ENCODE data around the gene PIPOX. TPM values are rescaled to one million over a fixed set of nuclear protein-coding genes. Genes with fewer than 3 reads are reported as not detected.

The PIPOX gene
- total RNA-seq, 1 donor from 2014 or later: 8.8 TPM

DNA sequence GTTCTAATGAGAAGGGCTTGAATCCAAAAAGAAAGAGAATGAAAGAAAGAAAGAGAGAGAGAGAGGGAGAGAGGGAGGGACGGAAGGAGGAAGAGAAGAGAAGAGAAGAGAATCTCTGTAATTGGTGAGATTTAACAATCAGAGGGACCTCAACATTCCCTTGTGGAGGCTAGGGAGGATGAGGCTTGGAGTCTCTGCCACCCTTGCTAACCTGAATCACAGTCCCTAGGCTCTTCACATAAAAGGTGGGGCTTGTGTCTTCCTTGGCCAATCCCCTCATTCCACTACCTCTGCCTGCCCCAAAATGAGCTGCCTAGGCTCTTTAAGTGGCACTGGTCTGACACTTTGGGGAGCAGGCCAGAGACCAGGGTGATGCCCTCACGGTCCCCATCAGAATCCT is 30.1 kb downstream of the PIPOX start:
- H3K9me3 Mint-ChIP-seq: no peaks in the 10 kb centered on the region
- no peak overlapping the region for H3K4me3 Mint-ChIP-seq
- H3K27ac Mint-ChIP-seq: no peak overlapping the region
- no peaks in the 10 kb centered on the region for H3K27me3 Mint-ChIP-seq
- intact Hi-C loops (cut with micrococcal nuclease): no loop called here
- peaks cover 23% of the 10 kb centered on the region for H3K36me3 Mint-ChIP-seq (ENCODE audit: low read depth)
- POLR2A ChIA-PET: no interaction called here
- no peaks in the 10 kb centered on the region for H3K4me1 Mint-ChIP-seq
- ATAC-seq (ENCODE audit: low read depth): no peak
- TF ChIP-seq CTCF (IDR thresholded peaks at IDR 0.05): no peak
- DNase-seq: no peak
- CTCF ChIA-PET: no interaction called here

DNA sequence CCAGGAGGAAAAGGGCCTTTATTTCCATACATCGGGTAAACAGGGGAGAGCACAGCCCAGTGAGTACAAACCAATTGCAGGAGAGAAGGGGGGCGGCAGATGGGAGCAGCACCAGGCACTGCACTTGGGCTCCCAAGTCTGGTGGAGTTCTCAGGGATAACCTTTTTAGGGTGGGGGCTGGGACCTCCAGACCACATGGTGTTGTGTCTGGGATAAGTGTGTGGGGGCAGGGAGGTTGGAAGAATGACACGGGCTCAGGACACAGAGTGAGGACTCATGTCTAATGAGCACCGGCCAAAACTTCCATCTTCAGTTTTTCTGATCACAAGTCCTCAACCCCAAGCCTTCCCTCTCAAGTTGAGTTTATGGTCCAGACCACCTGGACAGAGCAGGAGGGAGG is 30.6 kb downstream of the PIPOX start:
- Mint-ChIP-seq H3K36me3 (ENCODE audit: low read depth) (peaks cover 26% of the 10 kb centered on the region), H3K4me1 (no peaks in the 10 kb centered on the region), H3K27me3 (no peaks in the 10 kb centered on the region), H3K9me3 (no peaks in the 10 kb centered on the region), H3K27ac (no peak overlapping the region), H3K4me3 (no peak overlapping the region)
- CTCF ChIA-PET: no interaction called here
- ATAC-seq (ENCODE audit: low read depth) (no peak), DNase-seq (no peak)
- intact Hi-C loops (cut with micrococcal nuclease): no loop called here
- POLR2A ChIA-PET: no interaction called here
- TF ChIP-seq CTCF (IDR thresholded peaks at IDR 0.05): no peak

DNA sequence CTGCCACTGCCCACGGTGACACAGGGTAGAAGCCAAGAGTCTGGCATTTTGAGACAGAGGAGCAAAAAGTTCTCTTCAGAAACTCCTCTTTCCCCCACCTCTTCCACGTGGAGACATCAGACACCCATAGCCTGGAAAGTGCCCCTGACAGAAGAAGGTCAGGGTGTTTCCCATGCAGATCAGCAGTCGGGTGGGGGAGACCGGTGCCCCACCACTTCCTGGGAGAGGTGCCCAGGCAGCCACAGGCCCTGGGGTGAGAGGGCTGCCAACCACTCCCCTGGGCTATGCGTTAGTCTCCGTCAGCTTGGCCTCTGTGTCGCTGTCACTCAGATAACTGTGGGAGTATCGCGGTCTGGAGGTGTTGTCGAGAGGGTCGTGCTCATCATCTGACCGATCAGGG is 31.5 kb downstream of the PIPOX start:
- Mint-ChIP-seq H3K36me3 (ENCODE audit: low read depth) (peaks cover 33% of the 10 kb centered on the region), H3K9me3 (no peaks in the 10 kb centered on the region), H3K4me3 (no peak overlapping the region), H3K27ac (no peak overlapping the region), H3K27me3 (no peaks in the 10 kb centered on the region), H3K4me1 (no peaks in the 10 kb centered on the region)
- DNase-seq (no peak), ATAC-seq (ENCODE audit: low read depth) (no peak)
- intact Hi-C loops (cut with micrococcal nuclease): no loop called here
- ChIA-PET POLR2A (no interaction called here), CTCF (interaction anchor here (1.5 kb wide), 1 partner anchor 109 kb away, joined by 5 read pairs; no protein-coding TSS in a partner anchor)
- TF ChIP-seq CTCF (IDR thresholded peaks at IDR 0.05): no peak

DNA sequence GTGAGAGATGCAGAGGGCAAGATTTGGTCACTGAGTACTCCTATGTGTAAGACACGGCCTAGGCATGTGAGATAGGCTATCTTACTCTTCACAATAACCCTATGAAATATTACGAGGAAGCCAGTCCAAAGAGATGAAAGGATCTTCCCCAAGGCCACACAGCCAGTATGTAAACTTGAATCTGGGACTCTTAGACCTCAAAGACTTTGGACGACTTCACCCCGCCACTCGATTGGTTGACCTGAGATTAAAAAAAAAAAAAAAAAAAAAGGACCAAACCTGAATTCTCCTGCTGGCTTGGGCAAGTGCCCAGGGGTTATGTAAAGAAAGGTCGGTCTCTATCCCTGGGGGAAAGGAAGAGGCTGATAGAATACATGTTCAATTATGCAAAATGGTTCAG is 33.1 kb downstream of the PIPOX start:
- Mint-ChIP-seq H3K27me3 (no peaks in the 10 kb centered on the region), H3K36me3 (ENCODE audit: low read depth) (peaks cover 46% of the 10 kb centered on the region), H3K27ac (no peak overlapping the region), H3K4me3 (no peak overlapping the region), H3K9me3 (no peaks in the 10 kb centered on the region), H3K4me1 (no peaks in the 10 kb centered on the region)
- CTCF ChIA-PET: interaction anchor here (1.4 to 1.5 kb wide), 2 partner anchors 41 to 111 kb away, joined by 3 to 5 read pairs; no protein-coding TSS in a partner anchor
- DNase-seq (no peak), ATAC-seq (ENCODE audit: low read depth) (no peak)
- no peak for TF ChIP-seq CTCF (IDR thresholded peaks at IDR 0.05)
- POLR2A ChIA-PET: no interaction called here
- intact Hi-C loops (cut with micrococcal nuclease): no loop called here

DNA sequence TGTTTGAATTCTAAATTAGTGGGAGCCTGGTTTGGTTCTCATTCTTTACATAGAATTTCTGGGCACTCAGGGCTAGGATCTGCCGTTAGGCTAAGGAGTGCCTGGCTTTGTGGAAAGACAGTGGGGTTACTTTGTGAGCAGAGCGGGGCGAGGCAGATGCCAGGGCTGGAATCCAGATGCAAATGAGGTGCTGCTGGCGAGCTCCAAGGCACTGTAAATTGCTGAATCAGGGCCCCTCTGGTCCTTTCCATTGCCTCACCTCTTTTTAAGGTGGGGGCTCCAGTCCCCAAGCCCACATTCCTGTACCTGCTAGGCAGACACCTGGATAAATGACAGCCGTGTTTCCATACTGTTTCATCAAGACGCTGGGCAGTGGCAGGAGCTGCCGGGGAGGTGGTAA is 33.8 kb downstream of the PIPOX start:
- Mint-ChIP-seq H3K4me1 (no peaks in the 10 kb centered on the region), H3K27ac (no peak overlapping the region), H3K27me3 (no peaks in the 10 kb centered on the region), H3K9me3 (no peaks in the 10 kb centered on the region), H3K36me3 (ENCODE audit: low read depth) (peaks cover 53% of the 10 kb centered on the region), H3K4me3 (no peak overlapping the region)
- no peak for ATAC-seq (ENCODE audit: low read depth)
- ChIA-PET POLR2A (no interaction called here), CTCF (no interaction called here)
- TF ChIP-seq CTCF (IDR thresholded peaks at IDR 0.05): no peak
- intact Hi-C loops (cut with micrococcal nuclease): no loop called here
- DNase-seq: no peak

All from activated B cell treated with CpG ODN at 0.5 μM for 24 hours (primary cell).